Fibroblast of skin of abdomen (primary cell): Measurements from ENCODE around the gene KRTAP21-3. TPM values are rescaled to one million over a fixed set of nuclear protein-coding genes. Genes with fewer than 3 reads are reported as not detected.
"Not testable (repeated sequence)": the region's sequence is repeated elsewhere in the genome, so short reads cannot be mapped to it uniquely, and the experiment has no call there.

Experiments
- DNase-seq: peaks from one replicate; pipeline ENCODE4 v3.0.0-alpha.2; 2013
- polyA plus RNA-seq, 2 experiments: library from polyadenylated mRNA; unstranded; fragments of 120-200 nt; gene quantifications; one replicate each; pipeline ENCODE4 v1.2.1, GENCODE V29; 2013; ENCODE audit not compliant: insufficient read length in 2 of 2

Gene KRTAP21-3, protein sequence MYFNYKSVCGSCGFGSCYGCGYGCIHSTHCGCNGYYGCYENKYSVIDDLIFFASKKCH
- not detected for polyA plus RNA-seq (2013, experiment 1 of 2; ENCODE audit: insufficient read length)
- polyA plus RNA-seq (2013, experiment 2 of 2; ENCODE audit: insufficient read length): not detected

DNA sequence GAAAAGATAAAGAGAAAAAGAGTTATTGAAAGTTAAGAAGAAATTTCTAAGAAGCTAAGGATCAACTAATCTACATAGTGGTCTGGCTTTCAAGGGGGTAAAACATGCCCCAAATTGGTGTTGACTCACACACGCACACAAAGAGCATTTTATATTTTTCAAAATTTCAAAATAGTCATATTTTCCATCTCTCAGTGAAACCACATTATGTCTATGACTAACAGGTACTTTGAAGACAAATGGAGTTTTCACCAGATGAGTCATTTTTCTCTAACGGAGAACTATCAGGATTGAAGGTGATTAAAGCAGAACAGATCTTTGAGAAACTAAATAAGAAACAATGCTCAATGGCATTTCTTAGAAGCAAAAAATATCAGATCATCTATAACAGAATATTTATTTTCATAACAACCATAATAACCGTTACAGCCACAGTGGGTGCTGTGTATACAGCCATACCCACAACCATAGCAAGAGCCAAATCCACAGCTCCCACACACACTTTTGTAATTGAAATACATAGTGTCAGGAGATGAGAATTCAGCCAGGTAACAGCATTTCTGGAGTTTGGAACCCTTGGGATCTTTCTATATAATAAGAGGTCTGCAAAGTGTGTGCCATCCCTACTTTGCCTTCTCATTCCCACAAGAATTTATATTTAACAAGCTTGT, at the start of gene KRTAP21-3:
KRTAP21-3 (minus strand) TSS at position 539 of the 671 bp plus-strand sequence; CDS start at position 521, 18 bp downstream.
- peak; percentile 83 for DNase-seq

DNA sequence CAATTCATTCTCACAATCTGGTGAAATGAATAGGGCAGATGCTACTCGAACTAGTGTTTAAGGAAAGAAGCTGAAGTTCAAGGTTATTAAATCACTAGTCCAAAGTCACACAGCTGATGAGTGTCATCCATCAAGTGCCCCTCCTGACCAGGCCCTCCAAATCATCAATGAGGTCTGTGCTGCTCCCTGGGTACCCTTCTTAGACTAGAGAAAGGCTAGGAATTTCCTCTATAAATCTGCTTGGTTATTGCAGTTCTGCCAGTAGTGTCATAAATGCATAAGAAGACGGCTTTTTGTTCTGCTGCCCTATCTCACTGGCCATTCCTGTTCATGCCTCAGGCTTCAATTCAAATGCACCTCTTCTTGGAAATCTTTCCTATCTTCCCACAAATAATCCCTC, 42.2 kb upstream of the KRTAP21-3 start:
- no peak for DNase-seq

DNA sequence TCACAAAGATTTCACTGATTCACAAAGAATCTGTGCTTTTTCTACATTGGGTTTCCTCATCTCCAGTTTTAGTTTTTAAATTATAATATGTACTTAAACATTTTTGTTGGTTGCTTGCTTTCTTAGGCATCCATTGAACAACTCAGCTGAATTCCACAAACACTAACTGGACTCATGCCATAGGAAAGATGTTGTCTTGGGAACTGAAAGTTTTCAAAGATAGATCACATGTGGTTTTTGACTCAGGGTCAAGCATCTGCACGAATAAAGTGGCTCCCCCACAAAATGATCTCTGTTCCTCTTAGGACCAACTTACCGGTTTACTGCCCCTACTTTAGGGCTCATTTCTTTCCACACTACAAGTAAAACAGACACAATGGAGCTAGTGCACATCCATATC, 39.7 kb upstream of the KRTAP21-3 start:
- DNase-seq: no peak

DNA sequence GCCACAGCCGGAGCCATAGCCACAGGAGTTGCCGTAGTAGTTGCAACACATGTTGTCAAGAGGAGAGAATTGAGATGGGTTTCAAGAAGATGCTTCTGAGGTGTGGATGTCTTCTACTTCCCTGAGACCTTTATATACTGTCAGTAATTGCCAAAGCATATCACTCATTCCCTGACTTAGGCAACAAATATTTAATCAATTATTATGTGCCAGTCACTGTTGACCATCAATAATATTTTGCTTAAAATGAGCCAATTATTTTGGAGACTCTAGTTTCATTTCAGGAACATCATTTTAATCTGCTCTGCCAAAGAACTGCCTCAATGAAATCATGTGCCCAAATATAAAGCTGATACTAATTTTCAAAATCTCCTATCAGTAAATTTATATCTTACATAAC, 36.8 kb upstream of the KRTAP21-3 start, which contains the start of gene KRTAP21-1:
KRTAP21-1 (minus strand) TSS at position 101 of the 400 bp plus-strand sequence; CDS start at position 51, 50 bp downstream.
- DNase-seq: not testable (repeated sequence)

GRCh38 chr21:30747159-30747558, 28.6 kb upstream of the KRTAP21-3 start, which contains the start of gene KRTAP21-2:
Gene KRTAP21-2, minus strand, starts transcription at chr21:30747259. Its CDS starts 57 bp downstream, at chr21:30747202.
- DNase-seq: no peak

- DNase-seq: no peak
Measured at GRCh38 chr21:30740462-30740861, 21.9 kb upstream of the KRTAP21-3 start.

DNA sequence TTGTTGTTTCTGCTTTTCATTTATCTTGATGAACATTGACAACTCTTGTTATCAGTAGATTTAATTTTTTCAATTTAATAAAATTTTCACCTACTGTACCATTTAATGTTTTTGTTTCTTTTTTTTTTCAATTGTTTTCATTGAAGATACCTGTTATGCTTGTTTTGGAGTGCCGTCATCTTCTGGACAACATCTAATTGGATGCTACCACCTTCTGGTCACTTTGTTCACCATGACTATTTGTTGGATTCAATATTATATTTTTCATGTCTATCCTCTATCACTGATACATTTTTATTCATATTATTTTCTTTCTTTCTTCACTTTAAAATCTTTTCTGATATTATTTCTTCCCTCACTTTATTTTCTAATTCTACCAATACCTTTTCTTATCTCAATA, 14.4 kb upstream of the KRTAP21-3 start:
- no peak for DNase-seq

GRCh38 chr21:30726726-30727125, 8.1 kb upstream of the KRTAP21-3 start:
- DNase-seq: no peak

DNA sequence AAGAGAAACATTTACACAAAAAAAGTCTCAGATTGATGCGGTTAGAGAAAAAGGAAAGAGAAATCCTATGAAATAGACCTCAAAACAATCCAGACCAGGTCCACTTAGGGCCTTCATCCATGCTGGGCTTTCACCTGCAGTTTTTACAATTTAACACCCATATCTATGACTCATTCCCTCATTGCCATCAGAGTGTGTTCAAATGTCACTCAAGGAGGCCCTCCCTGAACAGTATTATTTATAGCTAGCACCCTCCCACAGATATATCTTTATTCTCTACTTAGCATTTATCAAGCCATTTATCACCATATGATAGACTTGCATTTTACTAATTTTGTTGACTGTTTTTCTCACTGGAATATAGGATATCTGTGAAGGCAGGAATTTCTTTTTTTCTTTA, 824 bp upstream of the KRTAP21-3 start:
- no peak for DNase-seq

DNA sequence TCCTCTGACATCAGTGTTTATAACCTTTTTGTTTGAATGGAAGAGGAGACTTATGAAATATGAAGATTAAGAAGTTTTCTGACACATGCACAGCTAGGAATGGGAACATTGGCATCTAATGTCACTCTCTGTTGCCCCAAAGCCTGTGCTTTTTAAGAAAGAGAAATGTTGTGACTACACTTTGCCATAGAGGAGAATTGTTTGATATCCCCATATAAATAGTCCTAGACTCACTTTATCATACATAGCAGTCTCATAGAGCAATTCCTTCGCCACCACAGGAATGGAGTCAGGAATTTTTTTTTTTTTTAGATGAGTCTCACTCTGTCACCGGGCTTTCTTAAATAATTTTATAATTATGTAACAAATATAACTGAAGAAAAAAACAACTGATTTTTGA, 1.5 kb downstream of the KRTAP21-3 start:
- peak; percentile 62 for DNase-seq

DNA sequence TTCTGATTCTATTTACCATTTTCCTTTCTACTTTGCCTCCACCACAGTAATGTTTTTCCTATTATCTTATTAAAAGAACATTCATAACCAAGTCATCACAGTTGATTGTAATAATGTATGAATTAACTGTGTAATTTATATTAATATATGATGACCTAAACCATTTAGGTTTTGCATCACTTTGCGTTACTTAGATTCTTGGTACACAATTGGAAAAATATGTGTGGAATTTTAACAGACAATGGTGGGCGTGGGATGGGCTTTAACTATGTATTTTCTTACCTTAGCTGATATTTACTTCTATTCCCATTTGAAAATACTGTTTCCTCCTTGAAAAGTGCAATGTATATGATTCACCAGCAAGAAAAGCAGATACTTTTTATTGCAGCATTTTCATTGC, 3.6 kb downstream of the KRTAP21-3 start:
- peak; percentile 40 for DNase-seq

- DNase-seq: peak; percentile 36
Measured at GRCh38 chr21:30714456-30714855, 4.1 kb downstream of the KRTAP21-3 start.

DNA sequence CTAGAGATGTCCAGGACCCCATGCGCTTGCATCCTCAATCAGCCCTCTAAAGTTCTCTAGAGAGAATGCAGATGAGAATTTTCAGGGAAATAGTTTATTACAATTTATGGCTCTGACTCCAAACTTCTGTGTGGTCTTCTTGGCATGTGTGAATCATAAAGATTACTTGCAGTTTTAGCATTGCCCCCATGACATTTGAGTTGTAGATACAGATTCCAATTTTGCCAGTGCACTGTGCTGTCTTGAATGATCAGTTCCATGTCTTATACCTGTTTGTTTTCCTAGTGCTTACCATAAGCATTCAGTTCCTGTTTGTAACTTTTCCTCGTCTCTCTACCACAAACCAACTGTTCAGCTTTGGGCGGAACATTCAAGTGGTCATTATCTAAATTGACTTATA, 4.8 kb downstream of the KRTAP21-3 start:
- peak; percentile 60 for DNase-seq

- DNase-seq: no peak
Measured at GRCh38 chr21:30710499-30710898, 8.1 kb downstream of the KRTAP21-3 start.

DNA sequence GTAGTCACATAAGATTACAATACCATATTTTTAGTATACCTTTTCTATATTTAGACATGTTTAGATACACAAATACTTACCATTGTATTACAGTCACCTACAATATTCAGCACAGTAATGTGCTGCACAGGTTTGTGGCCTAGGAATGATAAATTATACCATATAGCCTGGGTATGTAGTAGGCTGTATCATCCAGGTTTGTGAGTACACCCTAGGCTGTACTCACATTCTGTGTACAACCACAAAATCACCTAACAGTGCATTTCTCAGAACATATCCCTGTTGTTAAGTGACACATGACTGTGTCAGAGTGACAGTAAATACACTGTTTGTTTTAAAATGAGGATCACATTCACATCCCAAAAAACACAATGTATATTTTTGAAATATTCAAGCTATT, 11.2 kb downstream of the KRTAP21-3 start:
- DNase-seq: no peak

GRCh38 chr21:30695956-30696355, 22.6 kb downstream of the KRTAP21-3 start:
- no peak for DNase-seq

DNA sequence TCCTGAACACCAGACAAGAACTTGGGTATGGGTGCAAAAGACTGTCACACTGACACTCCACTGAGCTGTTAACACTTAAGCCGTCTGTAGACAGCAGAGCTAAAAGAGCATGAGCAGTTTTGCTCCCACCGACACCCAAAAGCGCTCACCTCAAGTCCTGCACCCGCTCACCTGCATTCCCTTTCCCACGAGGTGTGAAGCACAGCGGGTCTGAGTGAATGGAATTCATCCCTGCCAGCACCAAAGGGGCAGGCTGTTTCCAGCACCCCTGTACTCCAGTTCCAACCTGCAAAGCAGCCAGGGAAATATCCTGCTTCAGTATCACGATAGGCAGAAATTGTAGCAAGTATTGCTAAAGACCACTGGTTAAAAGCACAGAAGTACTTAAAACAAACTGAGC, 28.8 kb downstream of the KRTAP21-3 start:
- no peak for DNase-seq

- DNase-seq: no peak
Measured at GRCh38 chr21:30684506-30684905, 34.1 kb downstream of the KRTAP21-3 start.

- no peak for DNase-seq
Measured at GRCh38 chr21:30680586-30680985, 38.0 kb downstream of the KRTAP21-3 start.

DNA sequence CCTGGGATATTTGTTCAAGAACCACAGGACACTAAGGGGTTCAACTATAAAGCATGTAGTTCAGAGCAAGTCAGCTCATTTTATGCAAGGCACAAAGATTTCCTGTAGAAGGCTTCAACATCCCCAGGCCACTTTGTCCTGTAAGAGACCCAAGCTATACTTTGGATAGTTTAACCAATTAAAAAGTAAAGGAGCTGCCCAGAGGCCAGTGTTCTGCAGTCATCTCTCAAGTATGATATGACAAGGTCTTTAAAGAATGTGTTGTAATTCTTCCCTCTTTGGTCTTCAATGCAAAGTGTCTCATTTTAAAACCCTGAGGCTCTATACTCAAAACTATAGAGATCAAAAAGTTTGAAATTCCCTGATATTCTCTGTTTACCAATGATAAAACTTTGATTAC, 41.8 kb downstream of the KRTAP21-3 start:
- peak; percentile 16 for DNase-seq

- DNase-seq: peak; percentile 1
Measured at GRCh38 chr21:30674312-30674711, 44.3 kb downstream of the KRTAP21-3 start.

GRCh38 chr21:30672985-30673650, 45.5 kb downstream of the KRTAP21-3 start:
- no peak for DNase-seq

DNA sequence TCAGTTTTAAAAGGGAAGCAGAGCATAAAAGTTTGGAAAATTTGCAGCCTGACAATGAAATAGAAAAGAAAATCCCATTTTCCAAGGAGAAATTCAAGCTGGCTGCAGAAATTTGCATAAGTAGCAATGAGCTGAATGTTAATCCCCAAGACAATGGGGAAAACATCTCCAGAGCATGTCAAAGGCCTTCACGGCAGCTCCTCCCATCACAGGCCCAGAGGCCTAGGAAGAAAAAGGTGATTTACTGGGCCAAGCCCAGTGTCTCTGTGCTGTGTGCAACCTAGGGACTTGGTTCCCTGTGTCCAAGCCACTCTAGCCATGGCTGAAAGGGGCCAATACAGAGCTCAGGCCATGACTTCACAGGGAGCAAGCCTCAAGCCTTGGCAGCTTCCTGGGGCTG, 49.8 kb downstream of the KRTAP21-3 start:
- DNase-seq: no peak
